Measurements from ENCODE around the gene NELL2. TPM values are rescaled to one million over a fixed set of nuclear protein-coding genes. Genes with fewer than 3 reads are reported as not detected.

NELL2 gene
- total and polyA plus RNA-seq, 9 of the 15 experiments (the other 6 are each of a cell fraction or from before 2014, with no cell fraction given), result 0.32 to 1.1 (median 0.53) TPM

- H3K36me3 ChIP-seq (ENCODE audit: control insufficient read depth, insufficient read depth, low read length), result no peaks in the 10 kb centered on the region
- no peak for DNase-seq (ENCODE audit: extremely low read depth in 1 of 4, low spot score in 3 of 4)
- in situ Hi-C loops (cut with MboI) (no loop called here), intact Hi-C loops (cut with micrococcal nuclease) (no loop called here)
- H3K4me3 ChIP-seq, result no peak overlapping the region
- H3K27me3 ChIP-seq (ENCODE audit: control insufficient read depth in 2 of 2, insufficient read depth in 2 of 2, low read length in 2 of 2), result no peaks in the 10 kb centered on the region
- no peaks in the 10 kb centered on the region for H3K4me1 ChIP-seq (replicated peaks in 1 of 2; ENCODE audit: control insufficient read depth in 2 of 2, insufficient read depth in 2 of 2, low read length in 2 of 2)
- BruUV-seq (replicated peaks), result no TSS peak
- no peak for ATAC-seq
- ChIA-PET POLR2A (no interaction called here), CTCF (ENCODE audit: low intra/inter-chr PET ratio) (no interaction called here)
- no peaks in the 10 kb centered on the region for H3K9me1 ChIP-seq (ENCODE audit: control insufficient read depth, insufficient read depth, low read length)
- no peak for FAIRE-seq
- no peak for TF ChIP-seq SNRNP70 (optimal IDR thresholded peaks at IDR 0.05; ENCODE audit: low read depth, low read length)
- TF ChIP-seq ELF2 (CRISPR knock-in tag; IDR thresholded peaks at IDR 0.05), result no peak
- TF ChIP-seq TCF7L2 (IDR thresholded peaks at IDR 0.05; ENCODE audit: low read depth, low read length), result no peak
- TF ChIP-seq RFX7 (CRISPR knock-in tag; IDR thresholded peaks at IDR 0.05), result no peak
- TF ChIP-seq EGR1 (conservative IDR thresholded peaks at IDR 0.05), result no peak
- TF ChIP-seq KLF1 (tag; IDR thresholded peaks at IDR 0.05), result no peak
- no peak for TF ChIP-seq HDGF (IDR thresholded peaks at IDR 0.05)
- TF ChIP-seq ADNP (tag; IDR thresholded peaks at IDR 0.05), result no peak
- TF ChIP-seq NR0B1 (IDR thresholded peaks at IDR 0.05; ENCODE audit: partially characterized antibody), result no peak
- no peak for TF ChIP-seq ZNF76 (CRISPR knock-in tag; IDR thresholded peaks at IDR 0.05; ENCODE audit: borderline replicate concordance)
- no peaks in the 10 kb centered on the region for H3K9me3 ChIP-seq (replicated peaks; ENCODE audit: control insufficient read depth, insufficient read depth, low read depth, low read length)
- no peaks in the 10 kb centered on the region for H4K20me1 ChIP-seq (replicated peaks; ENCODE audit: control insufficient read depth, insufficient read depth, low read length)
- no peak overlapping the region for H3K9ac ChIP-seq (ENCODE audit: insufficient read depth in 1 of 2, low read depth in 2 of 2, low read length in 2 of 2)
- 0% methylated on average over 1 of the region's 1 CpG for WGBS (ENCODE audit: insufficient coverage, low coverage, missing lambda C conversion rate)
- no peak overlapping the region for H2AFZ ChIP-seq (ENCODE audit: low read depth, low read length)
- H3K79me2 ChIP-seq (ENCODE audit: control insufficient read depth, insufficient read depth, low read length), result no peaks in the 10 kb centered on the region
- H3K4me2 ChIP-seq (ENCODE audit: insufficient read depth, low read length), result no peak overlapping the region
- H3K27ac ChIP-seq (ENCODE audit: extremely low read depth, low read depth, low read length), result no peak overlapping the region
These were observed 247.9 kb downstream of the NELL2 start for GRCh38 chr12:44628180-44628579.

All from K562 (cell line).